Measurements from ENCODE around the gene MYLK4.

The MYLK4 gene

GRCh38 chr6:2634139-2634964 lies 116.4 kb downstream of the MYLK4 start:
- TF ChIP-seq CTCF (IDR thresholded peaks at IDR 0.05; ENCODE audit: low read depth, low read length, poor library complexity, severe bottlenecking) (peak; percentile 96), EZH2phosphoT487 (IDR thresholded peaks at IDR 0.05; ENCODE audit: borderline replicate concordance, low read length) (no peak)
- Histone ChIP-seq H3K4me2 (ENCODE audit: low read length) (peak overlapping the region; percentile 59), H3K9me3 (ENCODE audit: control insufficient read depth, insufficient read depth, low read length) (no peaks in the 10 kb centered on the region), H3K36me3 (ENCODE audit: control insufficient read depth, low read length) (no peaks in the 10 kb centered on the region), H3F3A (ENCODE audit: control insufficient read depth, insufficient read depth) (no peaks in the 10 kb centered on the region), H3K27ac (ENCODE audit: low read depth, low read length) (no peak overlapping the region), H4K20me1 (ENCODE audit: control insufficient read depth, insufficient read depth, low read depth, low read length) (no peaks in the 10 kb centered on the region), H3K4me3 (ENCODE audit: low read length) (peak overlapping the region; percentile 50), H3K27me3 (ENCODE audit: control insufficient read depth, low read length) (no peaks in the 10 kb centered on the region), H3K4me1 (ENCODE audit: control insufficient read depth, low read length) (peaks cover 5% of the 10 kb centered on the region), H3K9me2 (replicated peaks; ENCODE audit: control insufficient read depth, low read length) (no peaks in the 10 kb centered on the region), H3K79me2 (ENCODE audit: control insufficient read depth, low read length) (no peaks in the 10 kb centered on the region)

GRCh38 chr6:2633736-2634135 lies 117.0 kb downstream of the MYLK4 start:
- Histone ChIP-seq H3K27ac (ENCODE audit: low read depth, low read length) (no peak overlapping the region), H3K4me3 (ENCODE audit: low read length) (no peak overlapping the region), H3K9me3 (ENCODE audit: control insufficient read depth, insufficient read depth, low read length) (no peaks in the 10 kb centered on the region), H3K27me3 (ENCODE audit: control insufficient read depth, low read length) (no peaks in the 10 kb centered on the region), H4K20me1 (ENCODE audit: control insufficient read depth, insufficient read depth, low read depth, low read length) (no peaks in the 10 kb centered on the region), H3K9me2 (replicated peaks; ENCODE audit: control insufficient read depth, low read length) (no peaks in the 10 kb centered on the region), H3K36me3 (ENCODE audit: control insufficient read depth, low read length) (no peaks in the 10 kb centered on the region), H3K4me1 (ENCODE audit: control insufficient read depth, low read length) (peaks cover 5% of the 10 kb centered on the region), H3K4me2 (ENCODE audit: low read length) (no peak overlapping the region), H3F3A (ENCODE audit: control insufficient read depth, insufficient read depth) (no peaks in the 10 kb centered on the region), H3K79me2 (ENCODE audit: control insufficient read depth, low read length) (no peaks in the 10 kb centered on the region)
- TF ChIP-seq CTCF (IDR thresholded peaks at IDR 0.05; ENCODE audit: low read depth, low read length, poor library complexity, severe bottlenecking) (no peak), EZH2phosphoT487 (IDR thresholded peaks at IDR 0.05; ENCODE audit: borderline replicate concordance, low read length) (no peak)

- Histone ChIP-seq H3K9me3 (ENCODE audit: control insufficient read depth, insufficient read depth, low read length) (no peaks in the 10 kb centered on the region), H4K20me1 (ENCODE audit: control insufficient read depth, insufficient read depth, low read depth, low read length) (no peaks in the 10 kb centered on the region), H3F3A (ENCODE audit: control insufficient read depth, insufficient read depth) (no peaks in the 10 kb centered on the region), H3K9me2 (replicated peaks; ENCODE audit: control insufficient read depth, low read length) (no peaks in the 10 kb centered on the region), H3K4me3 (ENCODE audit: low read length) (no peak overlapping the region), H3K4me2 (ENCODE audit: low read length) (no peak overlapping the region), H3K36me3 (ENCODE audit: control insufficient read depth, low read length) (no peaks in the 10 kb centered on the region), H3K79me2 (ENCODE audit: control insufficient read depth, low read length) (no peaks in the 10 kb centered on the region), H3K4me1 (ENCODE audit: control insufficient read depth, low read length) (peaks cover 5% of the 10 kb centered on the region), H3K27ac (ENCODE audit: low read depth, low read length) (no peak overlapping the region), H3K27me3 (ENCODE audit: control insufficient read depth, low read length) (no peaks in the 10 kb centered on the region)
- TF ChIP-seq EZH2phosphoT487 (IDR thresholded peaks at IDR 0.05; ENCODE audit: borderline replicate concordance, low read length) (no peak), CTCF (IDR thresholded peaks at IDR 0.05; ENCODE audit: low read depth, low read length, poor library complexity, severe bottlenecking) (no peak)
Observed at GRCh38 chr6:2632976-2633584, 117.6 kb downstream of the MYLK4 start.
